Measurements from ENCODE around the gene TOM1L1. TPM values are rescaled to one million over a fixed set of nuclear protein-coding genes. Genes with fewer than 3 reads are reported as not detected.

The TOM1L1 gene
- total RNA-seq, 2 experiments from 2014 or later = not detected

GRCh38 chr17:54892360-54892759 is 8.3 kb upstream of the TOM1L1 start:
- ChIA-PET POLR2A (no interaction called here), CTCF (no interaction called here)
- Histone ChIP-seq H3K9me3 (ENCODE audit: control insufficient read depth in 1 of 2, insufficient read depth in 1 of 2, low read length in 2 of 2) (no peaks in the 10 kb centered on the region), H3K36me3 (ENCODE audit: insufficient read depth, low read length) (no peaks in the 10 kb centered on the region), H3K27ac (ENCODE audit: low read depth in 1 of 2, low read length in 2 of 2) (no peak overlapping the region), H3K4me3 (ENCODE audit: low read length) (no peak overlapping the region), H3K4me1 (ENCODE audit: insufficient read depth, low read length) (no peaks in the 10 kb centered on the region), H3K27me3 (ENCODE audit: control insufficient read depth in 1 of 2, insufficient read depth in 2 of 2, low read length in 2 of 2) (peaks cover 0 to 5% of the 10 kb centered on the region in 2 experiments)
- intact Hi-C loops (cut with DNase I, micrococcal nuclease) = no loop called here
- DNase-seq (no peak), ATAC-seq (ENCODE audit: poor library complexity) (no peak)
- Mint-ChIP-seq H3K27ac (no peak overlapping the region), H3K9me3 (no peaks in the 10 kb centered on the region), H3K27me3 (peaks cover 32% of the 10 kb centered on the region), H3K4me1 (ENCODE audit: low read depth) (no peaks in the 10 kb centered on the region), H3K4me3 (no peak overlapping the region), H3K36me3 (ENCODE audit: low read depth) (no peaks in the 10 kb centered on the region)
- no peak for TF ChIP-seq CTCF (IDR thresholded peaks at IDR 0.05)

GRCh38 chr17:54898576-54898975 is 2.1 kb upstream of the TOM1L1 start:
- no peaks in the 10 kb centered on the region for H3K9me3 ChIP-seq (ENCODE audit: control insufficient read depth in 1 of 2, insufficient read depth in 1 of 2, low read length in 2 of 2)
- Mint-ChIP-seq H3K27ac (no peak overlapping the region), H3K9me3 (no peaks in the 10 kb centered on the region), H3K27me3 (peaks cover 53% of the 10 kb centered on the region), H3K4me3 (no peak overlapping the region), H3K36me3 (ENCODE audit: low read depth) (no peaks in the 10 kb centered on the region), H3K4me1 (ENCODE audit: low read depth) (peaks cover 8% of the 10 kb centered on the region)
- H3K36me3 ChIP-seq (ENCODE audit: insufficient read depth, low read length) = no peaks in the 10 kb centered on the region
- DNase-seq (no peak), ATAC-seq (ENCODE audit: poor library complexity) (no peak)
- no peak overlapping the region for H3K4me3 ChIP-seq (ENCODE audit: low read length)
- H3K4me1 ChIP-seq (ENCODE audit: insufficient read depth, low read length) = peaks cover 11% of the 10 kb centered on the region
- CTCF ChIA-PET = no interaction called here
- no peak for TF ChIP-seq CTCF (IDR thresholded peaks at IDR 0.05)
- H3K27ac ChIP-seq (ENCODE audit: low read depth in 1 of 2, low read length in 2 of 2) = no peak overlapping the region
- POLR2A ChIA-PET = no interaction called here
- peaks cover 17 to 21% of the 10 kb centered on the region in 2 experiments for H3K27me3 ChIP-seq (ENCODE audit: control insufficient read depth in 1 of 2, insufficient read depth in 2 of 2, low read length in 2 of 2)
- intact Hi-C loops (cut with DNase I, micrococcal nuclease) = no loop called here

GRCh38 chr17:54899201-54899600 is 1.5 kb upstream of the TOM1L1 start:
- no peak for ATAC-seq (ENCODE audit: poor library complexity)
- DNase-seq = no peak
- Mint-ChIP-seq H3K9me3 (no peaks in the 10 kb centered on the region), H3K27ac (no peak overlapping the region), H3K4me1 (ENCODE audit: low read depth) (peaks cover 8% of the 10 kb centered on the region), H3K27me3 (peaks cover 47% of the 10 kb centered on the region), H3K36me3 (ENCODE audit: low read depth) (no peaks in the 10 kb centered on the region), H3K4me3 (no peak overlapping the region)
- ChIA-PET CTCF (no interaction called here), POLR2A (no interaction called here)
- peaks cover 11% of the 10 kb centered on the region for H3K4me1 ChIP-seq (ENCODE audit: insufficient read depth, low read length)
- intact Hi-C loops (cut with DNase I, micrococcal nuclease) = no loop called here
- H3K27me3 ChIP-seq (ENCODE audit: control insufficient read depth in 1 of 2, insufficient read depth in 2 of 2, low read length in 2 of 2) = peaks cover 17 to 21% of the 10 kb centered on the region in 2 experiments
- H3K9me3 ChIP-seq (ENCODE audit: control insufficient read depth in 1 of 2, insufficient read depth in 1 of 2, low read length in 2 of 2) = no peaks in the 10 kb centered on the region
- no peak overlapping the region for H3K4me3 ChIP-seq (ENCODE audit: low read length)
- H3K27ac ChIP-seq (ENCODE audit: low read depth in 1 of 2, low read length in 2 of 2) = no peak overlapping the region
- no peaks in the 10 kb centered on the region for H3K36me3 ChIP-seq (ENCODE audit: insufficient read depth, low read length)
- TF ChIP-seq CTCF (IDR thresholded peaks at IDR 0.05) = no peak
